ENCODE data around the gene LSM4.
"Not testable (repeated sequence)": the region's sequence is repeated elsewhere in the genome, so short reads cannot be mapped to it uniquely, and the experiment has no call there.

LSM4 gene

DNA sequence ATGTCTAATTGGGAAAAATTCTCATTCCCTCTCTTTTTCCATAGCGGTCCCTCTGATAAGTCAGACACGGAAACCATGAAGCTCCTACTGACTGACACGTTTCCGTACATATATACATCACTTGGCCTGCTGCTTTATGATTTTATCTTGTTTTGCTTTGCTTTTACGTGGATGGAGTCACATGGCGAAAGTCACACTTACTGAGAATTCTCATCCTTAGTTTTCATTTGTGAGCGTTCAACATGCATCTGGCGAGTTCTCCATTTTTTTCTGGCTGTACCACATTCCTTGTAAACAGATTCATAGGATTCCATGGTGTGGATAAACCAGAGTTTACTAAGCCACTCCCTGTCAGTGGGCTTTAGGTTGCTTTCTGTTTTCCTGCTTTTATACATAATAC, 38.8 kb upstream of the LSM4 start:
- TF ChIP-seq EZH2phosphoT487 (conservative IDR thresholded peaks at IDR 0.05; ENCODE audit: low read length) = no peak
- TF ChIP-seq, protein P1, sequence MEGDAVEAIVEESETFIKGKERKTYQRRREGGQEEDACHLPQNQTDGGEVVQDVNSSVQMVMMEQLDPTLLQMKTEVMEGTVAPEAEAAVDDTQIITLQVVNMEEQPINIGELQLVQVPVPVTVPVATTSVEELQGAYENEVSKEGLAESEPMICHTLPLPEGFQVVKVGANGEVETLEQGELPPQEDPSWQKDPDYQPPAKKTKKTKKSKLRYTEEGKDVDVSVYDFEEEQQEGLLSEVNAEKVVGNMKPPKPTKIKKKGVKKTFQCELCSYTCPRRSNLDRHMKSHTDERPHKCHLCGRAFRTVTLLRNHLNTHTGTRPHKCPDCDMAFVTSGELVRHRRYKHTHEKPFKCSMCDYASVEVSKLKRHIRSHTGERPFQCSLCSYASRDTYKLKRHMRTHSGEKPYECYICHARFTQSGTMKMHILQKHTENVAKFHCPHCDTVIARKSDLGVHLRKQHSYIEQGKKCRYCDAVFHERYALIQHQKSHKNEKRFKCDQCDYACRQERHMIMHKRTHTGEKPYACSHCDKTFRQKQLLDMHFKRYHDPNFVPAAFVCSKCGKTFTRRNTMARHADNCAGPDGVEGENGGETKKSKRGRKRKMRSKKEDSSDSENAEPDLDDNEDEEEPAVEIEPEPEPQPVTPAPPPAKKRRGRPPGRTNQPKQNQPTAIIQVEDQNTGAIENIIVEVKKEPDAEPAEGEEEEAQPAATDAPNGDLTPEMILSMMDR (IDR thresholded peaks at IDR 0.05; ENCODE audit: insufficient read depth, low read length, poor library complexity, severe bottlenecking) = no peak
- Histone ChIP-seq H3K36me3 (ENCODE audit: low read length) (no peaks in the 10 kb centered on the region), H4K20me1 (ENCODE audit: low read depth, low read length) (no peaks in the 10 kb centered on the region), H3K9me2 (replicated peaks; ENCODE audit: insufficient read depth, low read length) (no peaks in the 10 kb centered on the region), H3K9me3 (ENCODE audit: insufficient read depth, low read length) (no peaks in the 10 kb centered on the region), H3K4me2 (ENCODE audit: low read depth, low read length, poor library complexity, severe bottlenecking) (no peak overlapping the region), H3K9ac (ENCODE audit: low read length) (no peak overlapping the region), H3F3A (ENCODE audit: insufficient read depth) (no peaks in the 10 kb centered on the region), H2AFZ (ENCODE audit: low read depth, low read length, severe bottlenecking) (no peak overlapping the region), H3K27ac (ENCODE audit: low read depth, low read length) (no peak overlapping the region), H3K27me3 (ENCODE audit: low read length) (no peaks in the 10 kb centered on the region), H3K4me3 (ENCODE audit: insufficient read depth, low read length, poor library complexity, severe bottlenecking) (no peak overlapping the region), H3K79me2 (ENCODE audit: insufficient read depth, low read length) (no peaks in the 10 kb centered on the region)

GRCh38 chr19:18357041-18357440, 34.2 kb upstream of the LSM4 start:
- Histone ChIP-seq H3F3A (ENCODE audit: insufficient read depth) (no peaks in the 10 kb centered on the region), H3K27ac (ENCODE audit: low read depth, low read length) (no peak overlapping the region)
- TF ChIP-seq, protein P1 (IDR thresholded peaks at IDR 0.05; ENCODE audit: insufficient read depth, low read length, poor library complexity, severe bottlenecking) = no peak
- no peak for TF ChIP-seq EZH2phosphoT487 (conservative IDR thresholded peaks at IDR 0.05; ENCODE audit: low read length)

DNA sequence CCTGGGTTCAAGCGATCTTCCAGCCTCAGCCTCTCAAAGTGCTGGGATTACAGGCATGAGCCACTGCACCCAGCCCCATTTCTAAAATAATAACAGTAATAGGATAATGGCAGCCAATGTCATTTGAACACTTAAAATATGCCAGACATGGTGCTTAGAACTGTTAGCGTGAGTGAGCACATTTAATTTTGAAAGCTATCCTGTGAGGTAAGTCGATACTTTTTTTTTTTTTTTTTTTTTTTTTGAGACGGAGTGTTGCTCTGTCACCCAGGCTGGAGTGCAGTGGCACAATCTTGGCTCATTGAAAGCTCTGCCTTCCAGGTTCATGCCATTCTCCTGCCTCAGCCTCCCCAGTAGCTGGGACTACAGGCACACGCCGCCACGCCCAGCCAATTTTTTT, 31.9 kb upstream of the LSM4 start:
- H3F3A ChIP-seq (ENCODE audit: insufficient read depth); H3K4me3 ChIP-seq (ENCODE audit: insufficient read depth, low read length, poor library complexity, severe bottlenecking); H3K9ac ChIP-seq (ENCODE audit: low read length); H3K9me3 ChIP-seq (ENCODE audit: insufficient read depth, low read length); H3K9me2 ChIP-seq (replicated peaks; ENCODE audit: insufficient read depth, low read length); H3K27ac ChIP-seq (ENCODE audit: low read depth, low read length); H3K4me2 ChIP-seq (ENCODE audit: low read depth, low read length, poor library complexity, severe bottlenecking); H3K36me3 ChIP-seq (ENCODE audit: low read length); H2AFZ ChIP-seq (ENCODE audit: low read depth, low read length, severe bottlenecking); H3K27me3 ChIP-seq (ENCODE audit: low read length); H4K20me1 ChIP-seq (ENCODE audit: low read depth, low read length); H3K79me2 ChIP-seq (ENCODE audit: insufficient read depth, low read length): not testable (repeated sequence)

More at GRCh38 chr19:18357041-18357440, 34.2 kb upstream of the LSM4 start:
- H3K4me2 ChIP-seq (ENCODE audit: low read depth, low read length, poor library complexity, severe bottlenecking) = no peak overlapping the region
- no peaks in the 10 kb centered on the region for H3K27me3 ChIP-seq (ENCODE audit: low read length)
- H3K9ac ChIP-seq (ENCODE audit: low read length) = no peak overlapping the region
- H3K36me3 ChIP-seq (ENCODE audit: low read length) = no peaks in the 10 kb centered on the region
- no peak overlapping the region for H2AFZ ChIP-seq (ENCODE audit: low read depth, low read length, severe bottlenecking)
- H4K20me1 ChIP-seq (ENCODE audit: low read depth, low read length) = no peaks in the 10 kb centered on the region
- no peak overlapping the region for H3K4me3 ChIP-seq (ENCODE audit: insufficient read depth, low read length, poor library complexity, severe bottlenecking)
- H3K9me3 ChIP-seq (ENCODE audit: insufficient read depth, low read length) = no peaks in the 10 kb centered on the region
- no peaks in the 10 kb centered on the region for H3K9me2 ChIP-seq (replicated peaks; ENCODE audit: insufficient read depth, low read length)
- H3K79me2 ChIP-seq (ENCODE audit: insufficient read depth, low read length) = no peaks in the 10 kb centered on the region

DNA sequence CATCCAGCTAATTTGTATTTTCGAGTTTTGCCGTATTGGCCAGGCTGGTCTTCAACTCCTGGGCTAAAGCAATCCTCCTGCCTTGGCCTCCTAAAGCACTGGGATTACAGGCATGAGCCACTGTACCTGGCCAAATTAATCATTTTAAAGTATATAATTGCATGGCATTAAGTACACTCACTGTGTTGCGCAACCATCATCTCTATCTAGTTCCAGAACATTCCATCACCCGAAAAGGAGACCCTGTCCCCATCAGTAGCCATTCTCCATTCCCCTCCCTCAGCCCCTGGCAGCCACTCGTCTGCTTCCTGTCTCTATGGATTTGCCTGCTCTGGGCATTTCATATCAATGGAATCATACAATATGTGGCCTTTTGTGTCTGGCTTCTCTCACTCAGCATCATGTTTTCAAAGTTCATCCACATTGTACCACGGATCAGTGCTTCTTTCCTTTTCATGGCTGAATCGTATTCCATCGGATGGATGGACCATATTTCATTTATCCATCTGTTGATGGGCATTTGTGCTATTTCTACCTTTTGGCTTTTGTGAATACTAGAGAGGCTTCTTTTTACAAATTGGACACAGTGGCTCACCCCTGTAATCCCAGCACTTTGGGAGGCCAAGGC, 30.6 kb upstream of the LSM4 start:
- TF ChIP-seq EZH2phosphoT487 (conservative IDR thresholded peaks at IDR 0.05; ENCODE audit: low read length) = no peak
- TF ChIP-seq, protein P1 (IDR thresholded peaks at IDR 0.05; ENCODE audit: insufficient read depth, low read length, poor library complexity, severe bottlenecking) = no peak

More for the DNA sequence above, 30.6 kb upstream of the LSM4 start:
- Histone ChIP-seq H2AFZ (ENCODE audit: low read depth, low read length, severe bottlenecking) (no peak overlapping the region), H3K79me2 (ENCODE audit: insufficient read depth, low read length) (no peaks in the 10 kb centered on the region), H3K4me2 (ENCODE audit: low read depth, low read length, poor library complexity, severe bottlenecking) (no peak overlapping the region), H3K27ac (ENCODE audit: low read depth, low read length) (no peak overlapping the region), H3K27me3 (ENCODE audit: low read length) (no peaks in the 10 kb centered on the region), H3K9ac (ENCODE audit: low read length) (no peak overlapping the region), H3K36me3 (ENCODE audit: low read length) (no peaks in the 10 kb centered on the region), H3K9me2 (replicated peaks; ENCODE audit: insufficient read depth, low read length) (no peaks in the 10 kb centered on the region), H4K20me1 (ENCODE audit: low read depth, low read length) (no peaks in the 10 kb centered on the region), H3K4me3 (ENCODE audit: insufficient read depth, low read length, poor library complexity, severe bottlenecking) (no peak overlapping the region), H3K9me3 (ENCODE audit: insufficient read depth, low read length) (no peaks in the 10 kb centered on the region), H3F3A (ENCODE audit: insufficient read depth) (no peaks in the 10 kb centered on the region)
